GM04503 (cell line): Measurements from ENCODE around the gene EVI2A.
"Not testable (repeated sequence)": the region's sequence is repeated elsewhere in the genome, so short reads cannot be mapped to it uniquely, and the experiment has no call there.

Source experiments
- DNase-seq: peaks from one replicate; pipeline ENCODE4 v3.0.0-alpha.2; 2012; ENCODE audit warnings: low read depth

EVI2A gene

DNA sequence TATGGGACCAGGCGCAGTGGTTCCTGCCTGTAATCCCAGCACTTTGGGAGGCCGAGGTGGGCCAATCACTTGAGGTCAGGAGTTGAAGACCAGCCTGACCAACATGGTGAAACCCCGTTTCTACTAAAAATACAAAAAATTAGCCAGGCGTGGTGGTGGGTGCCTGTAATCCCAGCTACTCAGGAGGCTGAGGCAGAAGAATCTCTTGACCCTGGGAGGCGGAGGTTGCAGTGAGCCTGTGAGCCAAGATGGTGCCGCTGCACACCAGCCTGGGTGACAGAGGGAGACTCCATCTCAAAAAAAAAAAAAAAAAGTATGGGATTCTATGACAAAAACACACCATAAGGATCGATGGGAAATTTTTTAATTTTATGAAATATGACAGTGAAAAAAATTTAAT lies 9.2 kb downstream of the EVI2A start:
- not testable (repeated sequence) for DNase-seq

DNA sequence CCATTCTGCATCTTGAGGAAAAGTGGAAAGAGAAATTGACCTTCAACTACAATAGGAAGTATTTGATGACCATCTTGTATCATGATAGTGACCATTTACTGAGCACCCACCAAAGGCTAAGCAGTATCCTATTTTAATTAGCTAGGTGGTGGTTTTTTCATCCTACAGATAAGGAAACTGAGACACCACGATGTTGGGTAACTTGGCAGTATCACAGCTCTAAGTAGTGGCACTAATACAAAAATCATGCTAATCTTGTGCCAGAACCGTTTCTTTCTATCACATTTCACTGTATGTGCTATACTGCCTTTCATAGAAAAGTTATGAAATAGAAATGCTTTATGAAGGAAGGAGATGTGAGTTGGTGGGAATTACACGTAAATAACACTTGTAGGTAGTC lies 9.9 kb downstream of the EVI2A start:
- DNase-seq, result no peak

DNA sequence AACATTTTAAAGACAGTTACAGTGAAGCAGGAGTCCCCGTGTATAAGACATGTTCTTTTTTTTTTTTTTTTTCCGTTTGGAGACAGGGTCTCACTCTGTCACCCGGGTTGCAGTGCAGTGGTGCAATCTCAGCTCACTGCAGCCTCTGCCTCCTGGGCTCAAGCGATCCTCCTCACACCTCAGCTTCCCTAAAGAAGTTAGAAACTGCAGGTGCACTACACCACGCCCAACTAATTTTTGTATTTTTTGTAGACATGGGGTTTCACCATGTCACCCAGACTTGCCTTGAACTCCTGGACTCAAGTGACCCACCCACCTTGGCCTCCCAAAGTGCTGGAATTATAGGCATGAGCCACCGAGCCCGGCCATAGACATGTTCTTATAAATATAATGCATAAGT lies 10.5 kb downstream of the EVI2A start:
- DNase-seq, result no peak

DNA sequence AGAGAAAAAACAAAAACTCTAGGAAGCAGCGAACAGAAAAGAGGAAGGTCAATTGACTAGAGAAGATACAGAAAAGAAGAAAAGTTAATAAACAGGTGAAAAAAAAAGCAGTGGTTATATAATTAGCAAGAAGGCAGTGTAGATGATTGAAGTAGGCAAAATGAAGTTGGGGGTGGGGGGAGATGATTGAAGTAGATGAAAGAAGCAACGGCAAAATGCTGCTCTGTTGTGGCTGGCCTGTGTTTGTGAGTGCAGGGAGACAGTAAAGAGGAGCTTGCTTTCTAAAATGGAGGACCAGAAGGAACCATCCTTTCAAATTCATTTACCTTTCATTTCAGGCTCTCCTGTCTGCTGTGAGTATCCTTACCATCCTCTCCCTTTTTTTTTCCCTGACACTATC lies 11.2 kb downstream of the EVI2A start:
- no peak for DNase-seq

DNA sequence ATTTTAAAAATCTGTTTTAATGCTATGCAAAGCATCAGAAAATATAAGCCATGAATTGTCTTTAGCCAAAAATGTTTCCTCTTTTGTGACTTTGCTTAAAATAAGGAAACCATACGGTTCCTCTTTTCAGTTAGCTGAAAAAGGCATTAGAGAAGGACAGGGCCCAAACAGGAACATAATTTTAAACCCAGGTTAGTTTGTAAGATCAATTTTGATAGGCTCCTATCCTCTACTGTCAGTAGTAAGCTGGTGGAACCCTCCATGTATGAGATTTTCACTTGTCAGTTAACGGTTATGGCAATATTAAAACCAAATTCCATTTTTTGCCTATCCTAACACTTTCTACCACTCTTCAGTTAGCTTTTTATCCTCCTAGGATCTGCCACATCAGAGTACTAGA lies 11.9 kb downstream of the EVI2A start:
- no peak for DNase-seq

DNA sequence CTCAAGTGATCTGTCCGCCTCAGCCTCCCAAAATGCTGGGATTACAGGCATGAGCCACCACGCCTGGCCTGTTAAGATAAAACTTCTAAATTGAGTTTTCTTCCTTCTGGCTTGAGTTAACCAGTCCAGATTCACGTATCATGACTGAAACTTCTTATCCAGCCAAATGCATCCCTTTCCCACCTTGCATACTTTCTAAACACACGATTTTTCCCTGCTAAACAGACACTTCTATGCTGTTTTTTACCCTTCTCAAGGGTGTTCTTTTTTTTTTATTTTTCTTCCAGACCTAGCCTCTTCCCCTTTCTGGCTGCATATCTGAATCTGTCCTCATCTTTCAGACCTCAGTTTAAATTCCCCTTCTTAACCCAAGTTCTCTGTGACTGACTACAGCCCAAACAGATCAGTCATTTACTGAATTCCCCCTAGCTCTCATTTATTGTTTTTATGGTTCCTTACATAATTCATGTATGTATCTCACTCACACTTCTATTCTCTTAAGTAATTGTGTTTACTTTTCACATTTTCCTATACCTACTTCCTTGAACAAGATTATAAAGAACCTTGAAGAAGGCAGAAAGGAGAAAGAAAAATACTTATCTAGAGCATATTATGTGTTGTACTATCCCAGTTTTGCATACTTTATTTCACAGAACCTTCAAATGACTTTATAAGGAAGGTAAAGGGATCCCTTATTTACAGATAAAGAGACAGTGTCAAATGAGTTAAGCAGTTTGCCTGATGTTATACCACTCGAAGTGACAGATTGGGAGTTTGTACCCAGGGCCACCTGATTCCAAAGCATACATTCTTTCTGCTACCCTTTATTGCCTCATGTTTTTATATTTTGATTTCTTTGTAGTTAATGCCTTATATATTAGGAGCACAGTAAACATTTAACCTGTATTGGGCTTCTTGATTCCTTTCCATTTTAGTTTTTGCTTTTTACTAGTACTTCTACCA lies 12.8 kb downstream of the EVI2A start:
- DNase-seq, result no peak

DNA sequence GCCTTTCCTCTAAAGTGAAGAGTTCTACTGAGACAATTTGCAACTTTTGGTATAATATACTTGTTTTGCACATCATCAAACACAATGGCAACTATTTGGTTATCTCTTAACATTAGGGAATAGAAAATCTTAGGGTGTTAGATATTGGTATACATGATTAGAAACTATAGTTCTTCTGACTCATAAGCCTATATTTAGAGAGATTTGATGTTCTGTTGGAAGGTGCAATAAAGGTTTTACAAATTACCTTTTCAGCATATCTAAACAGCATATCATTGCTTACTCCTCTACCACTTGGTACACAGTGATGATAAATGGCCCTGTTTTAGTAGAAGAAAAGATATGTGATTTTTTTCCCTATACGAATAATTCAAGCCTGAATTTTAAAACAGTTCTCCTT lies 13.8 kb downstream of the EVI2A start:
- no peak for DNase-seq

DNA sequence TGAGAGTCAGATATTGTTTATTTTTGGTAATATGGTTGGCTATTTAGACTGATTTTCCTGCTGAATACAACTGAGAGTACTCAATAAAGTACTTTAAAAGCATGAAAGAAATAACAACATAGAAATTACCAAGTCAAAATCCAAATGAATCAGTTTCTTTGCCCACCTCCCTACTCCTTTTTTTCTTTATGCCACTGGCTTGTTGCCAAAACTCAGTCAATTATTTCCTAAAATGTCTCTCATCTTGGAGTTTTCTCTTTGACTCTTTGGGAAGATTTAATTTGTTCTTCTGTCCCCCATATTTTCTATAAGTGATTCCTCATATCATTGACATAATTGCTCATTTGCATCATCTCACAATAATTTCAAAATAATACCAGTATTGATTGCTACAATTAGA lies 21.8 kb downstream of the EVI2A start:
- DNase-seq, result no peak

DNA sequence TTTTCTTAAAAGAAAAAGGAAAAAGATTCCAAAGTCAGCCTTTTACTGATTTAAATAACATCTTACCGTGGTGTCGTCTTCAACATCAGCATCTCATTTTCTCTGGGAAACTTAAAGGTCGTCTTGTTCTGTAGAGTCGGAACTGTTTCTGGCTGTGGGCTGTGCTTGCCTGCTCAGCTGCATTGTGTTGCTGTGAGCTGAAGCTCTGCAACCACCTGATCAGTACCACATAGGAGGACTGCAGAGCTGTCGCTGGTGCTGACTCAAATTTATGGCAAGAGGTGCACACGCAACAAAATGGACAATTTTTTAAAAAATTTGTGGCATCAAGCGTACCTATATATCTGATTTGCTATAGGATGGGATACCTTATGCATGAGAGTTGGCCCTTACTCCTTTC lies 24.3 kb downstream of the EVI2A start, which contains the start of gene OMG:
OMG (minus strand) TSS at position 150 of the 400 bp plus-strand sequence. CDS start 908 bp downstream, outside the sequence.
- no peak for DNase-seq

DNA sequence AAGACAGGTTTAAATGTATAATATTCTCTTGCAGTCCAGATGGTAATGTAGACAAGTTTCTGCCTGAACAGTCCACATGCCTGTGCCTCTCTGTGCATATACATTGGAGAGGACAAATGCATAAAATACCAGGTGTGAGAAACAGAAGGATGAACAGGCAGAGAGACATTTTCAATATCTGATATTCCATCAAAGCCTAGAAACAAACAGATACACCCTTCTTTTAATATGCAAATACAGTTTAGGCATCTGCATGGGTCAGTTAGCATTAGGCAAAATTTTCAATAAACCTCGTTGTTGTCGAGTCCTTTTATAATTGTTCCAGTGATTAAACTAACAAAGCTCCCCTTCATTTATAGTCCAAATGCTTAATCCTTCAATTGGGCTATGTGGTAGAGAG lies 25.3 kb downstream of the EVI2A start:
- no peak for DNase-seq

DNA sequence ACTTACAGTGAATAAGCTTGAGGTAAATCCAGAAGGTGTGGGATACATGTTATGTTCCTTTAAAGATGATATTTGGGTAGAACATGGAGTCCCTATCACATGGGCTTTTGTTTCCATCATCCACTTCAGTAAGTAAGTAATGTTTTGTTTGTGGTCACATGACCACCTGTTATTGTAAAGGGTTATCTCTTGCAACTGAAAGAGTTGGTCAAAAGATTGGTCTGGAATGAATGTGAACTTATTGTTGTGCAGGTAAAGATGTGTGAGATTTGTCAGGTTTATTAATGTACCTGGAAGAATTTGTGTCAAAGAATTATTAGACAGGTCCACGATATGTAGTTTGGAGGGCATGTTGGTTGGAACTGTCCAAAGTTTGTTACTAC lies 25.9 kb downstream of the EVI2A start:
- DNase-seq, result no peak

DNA sequence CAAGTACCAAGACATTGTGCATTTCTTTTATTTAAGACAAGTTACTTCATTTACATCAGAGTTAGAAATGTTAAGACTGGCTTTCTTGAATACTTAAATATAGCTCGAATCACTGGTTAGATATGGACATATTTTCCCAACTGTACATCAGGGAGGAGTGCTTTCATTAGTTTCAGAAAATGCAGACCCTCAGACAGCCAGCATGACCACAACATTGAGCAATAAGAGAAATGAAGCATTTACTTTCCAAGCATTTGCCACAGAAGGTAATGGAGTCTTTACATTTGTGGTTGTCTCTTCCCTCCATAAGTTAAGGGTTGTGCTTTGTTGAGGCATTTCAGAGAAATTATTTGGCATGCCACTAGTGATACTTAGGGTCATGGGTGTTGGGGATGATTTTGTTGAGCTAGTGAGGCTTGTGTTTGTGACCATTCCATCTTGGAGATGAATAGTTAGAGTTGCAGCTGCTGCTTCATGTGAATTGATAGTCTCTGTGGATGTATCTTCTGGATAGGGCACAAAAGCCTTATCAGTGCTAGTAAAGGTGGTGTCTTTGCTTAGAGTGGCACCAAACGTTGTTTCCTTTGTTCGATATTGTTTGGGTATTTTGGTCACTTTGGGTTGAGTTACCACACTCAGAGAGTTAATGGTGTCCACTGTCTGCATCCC lies 26.5 kb downstream of the EVI2A start:
- DNase-seq, result no peak

DNA sequence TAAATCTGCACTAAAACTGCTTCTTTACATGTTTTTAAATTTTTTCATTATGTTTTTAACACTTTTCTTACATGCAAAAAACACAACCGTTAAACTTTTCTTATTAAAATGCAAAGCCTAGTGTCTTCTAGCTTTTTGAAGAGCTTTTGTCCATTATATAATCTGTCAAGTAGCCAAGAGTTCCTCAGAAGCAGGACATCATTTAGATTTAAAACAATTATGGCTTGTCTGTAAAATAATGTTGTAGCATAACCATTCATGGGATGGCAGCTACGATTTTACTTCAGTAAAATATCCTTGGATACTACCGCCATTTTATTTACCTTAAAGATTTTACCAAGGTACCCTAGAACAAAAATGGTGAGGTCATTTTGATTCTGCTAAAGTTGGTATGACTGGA lies 27.2 kb downstream of the EVI2A start:
- DNase-seq, result no peak

DNA sequence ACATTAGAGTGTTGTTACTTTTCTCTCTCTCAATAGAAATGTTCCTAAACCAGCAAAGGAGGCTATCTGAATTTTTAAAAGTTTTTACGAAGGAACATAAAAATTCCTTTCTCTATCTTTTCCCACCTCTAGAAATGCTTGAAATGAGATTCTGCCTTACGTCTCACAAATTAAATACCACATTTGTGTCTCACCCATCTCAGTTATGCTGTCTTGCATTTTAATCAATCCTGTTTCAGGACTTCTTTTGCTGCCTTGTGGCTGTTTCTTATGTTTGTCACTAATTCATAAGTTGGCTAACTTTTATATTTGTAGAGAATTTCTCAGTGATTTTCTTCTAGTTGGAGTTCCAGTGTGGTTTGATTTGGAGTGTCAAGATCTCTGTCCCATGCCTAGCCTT lies 27.8 kb downstream of the EVI2A start:
- no peak for DNase-seq

DNA sequence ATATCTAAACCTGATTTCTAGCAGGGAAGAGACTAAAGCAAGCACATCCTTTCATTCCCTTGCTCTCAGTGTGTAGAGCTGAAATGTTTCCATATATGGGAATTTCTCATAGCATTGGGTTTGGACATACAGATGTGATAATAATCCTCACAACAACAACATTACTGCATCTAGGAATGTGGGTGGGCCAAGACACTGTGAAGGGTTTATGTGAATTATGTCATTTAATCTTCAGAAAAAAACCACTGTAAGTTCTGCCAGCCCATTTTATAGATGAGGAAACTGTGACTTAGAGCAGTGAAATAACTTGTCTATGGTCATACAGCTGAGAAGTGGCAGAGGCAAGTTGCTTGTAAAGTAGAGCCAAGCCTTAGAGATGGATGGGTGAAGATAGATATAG lies 29.6 kb downstream of the EVI2A start:
- no peak for DNase-seq

DNA sequence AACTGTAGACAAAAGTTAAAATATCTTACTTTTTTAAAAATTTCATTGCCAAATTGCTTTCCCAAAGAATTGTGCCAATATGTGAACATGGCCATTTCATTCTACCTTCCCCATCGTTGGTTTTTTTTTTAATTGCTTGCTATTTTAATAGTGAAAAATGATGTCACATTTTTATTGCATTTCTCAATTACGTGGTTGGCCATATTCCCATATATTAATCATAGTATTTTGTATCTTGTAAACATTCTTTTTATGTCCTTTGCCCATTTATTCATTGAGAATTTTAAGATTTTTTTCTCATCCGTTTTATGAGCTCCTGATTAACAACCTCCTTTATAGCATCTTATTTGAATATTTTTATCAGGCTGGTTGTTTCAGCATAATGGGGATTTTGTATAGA lies 31.6 kb downstream of the EVI2A start:
- no peak for DNase-seq

DNA sequence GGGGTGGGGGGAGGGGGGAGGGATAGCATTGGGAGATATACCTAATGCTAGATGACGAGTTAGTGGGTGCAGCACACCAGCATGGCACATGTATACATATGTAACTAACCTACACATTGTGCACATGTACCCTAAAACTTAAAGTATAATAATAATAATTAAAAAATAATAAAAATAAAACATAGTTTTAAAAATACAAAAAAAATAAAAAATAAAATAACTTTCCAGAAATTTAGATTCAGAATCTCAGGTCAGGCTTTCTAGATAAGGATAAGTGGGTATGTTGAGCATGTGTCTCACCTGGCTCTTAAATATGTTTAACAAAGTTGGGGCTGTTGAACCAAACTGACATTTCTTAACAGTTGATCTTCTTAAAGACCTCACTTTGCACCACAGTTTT lies 33.5 kb downstream of the EVI2A start:
- DNase-seq, result not testable (repeated sequence)

DNA sequence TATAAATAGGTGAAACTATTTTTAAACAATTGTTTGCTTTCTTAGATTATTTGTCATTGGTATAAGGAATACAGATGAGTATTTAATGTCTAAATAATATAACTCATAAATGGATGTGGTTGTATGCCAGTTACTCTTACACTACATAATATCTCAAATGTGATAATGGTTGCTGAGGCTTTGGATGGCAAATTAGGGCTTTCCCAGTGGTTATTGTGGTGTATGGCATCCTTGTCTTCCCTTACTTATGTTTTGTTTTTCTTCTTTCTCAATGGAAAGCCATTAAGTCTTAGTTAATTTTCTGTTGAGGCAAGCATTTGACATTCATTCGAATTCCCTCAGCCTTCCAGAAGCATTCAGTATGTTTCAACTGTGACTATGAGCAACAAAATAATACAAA lies 34.8 kb downstream of the EVI2A start:
- no peak for DNase-seq

DNA sequence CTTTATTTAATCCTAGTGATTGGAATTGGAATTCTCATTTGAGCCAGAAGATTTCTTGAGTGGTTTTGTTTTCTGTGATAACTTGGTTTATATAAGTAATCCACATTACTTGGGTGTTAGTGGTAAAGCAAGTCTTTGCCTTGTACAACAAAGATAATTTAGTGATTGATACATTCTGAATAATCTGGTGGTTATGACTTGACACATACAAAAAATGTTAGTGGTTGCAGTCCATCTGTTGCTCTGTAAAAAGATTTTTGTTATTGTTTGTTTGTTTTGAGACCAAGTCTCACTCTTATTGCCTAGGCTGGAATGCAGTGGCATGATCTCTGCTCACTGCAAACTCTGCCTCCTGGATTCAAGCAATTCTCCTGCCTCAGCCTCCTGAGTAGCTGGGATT lies 37.6 kb downstream of the EVI2A start:
- DNase-seq, result no peak

DNA sequence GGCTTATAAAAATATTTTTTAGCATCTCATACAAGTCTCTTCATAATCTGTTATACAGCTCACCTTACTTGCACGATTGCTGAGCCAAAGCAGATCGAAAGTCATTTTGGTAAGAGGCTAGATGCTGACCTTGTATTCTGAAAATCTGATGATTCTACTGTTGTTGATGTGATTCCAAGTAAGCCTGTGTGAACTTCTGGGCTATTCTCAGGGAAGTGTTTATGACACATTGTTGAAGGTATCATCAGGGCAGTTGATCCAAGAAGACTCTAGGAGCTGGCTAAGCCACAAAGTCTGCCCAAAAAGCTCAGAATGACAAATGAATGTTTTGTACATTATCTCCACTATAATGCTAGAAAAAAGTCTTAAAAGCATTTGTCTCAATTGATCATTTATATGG lies 40.4 kb downstream of the EVI2A start:
- DNase-seq, result no peak

DNA sequence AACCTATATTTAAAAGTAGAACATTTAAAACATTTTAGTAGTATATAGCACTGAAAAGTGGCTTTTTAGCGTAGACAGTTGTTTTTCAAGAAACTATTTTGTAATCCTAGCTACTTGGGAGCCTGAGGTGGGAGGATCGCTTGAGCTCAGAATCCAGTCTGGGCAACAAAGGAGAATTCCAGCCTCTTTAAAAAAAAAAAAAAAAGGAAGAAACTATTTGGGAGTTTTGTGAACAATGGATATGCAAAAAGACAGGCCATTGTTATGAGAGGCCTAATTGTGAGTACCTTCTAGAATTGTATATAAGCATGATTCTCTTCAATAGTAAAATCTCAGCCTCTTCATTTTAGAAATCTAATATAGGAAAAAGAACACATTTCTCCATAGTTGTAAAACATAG lies 42.0 kb downstream of the EVI2A start:
- no peak for DNase-seq

DNA sequence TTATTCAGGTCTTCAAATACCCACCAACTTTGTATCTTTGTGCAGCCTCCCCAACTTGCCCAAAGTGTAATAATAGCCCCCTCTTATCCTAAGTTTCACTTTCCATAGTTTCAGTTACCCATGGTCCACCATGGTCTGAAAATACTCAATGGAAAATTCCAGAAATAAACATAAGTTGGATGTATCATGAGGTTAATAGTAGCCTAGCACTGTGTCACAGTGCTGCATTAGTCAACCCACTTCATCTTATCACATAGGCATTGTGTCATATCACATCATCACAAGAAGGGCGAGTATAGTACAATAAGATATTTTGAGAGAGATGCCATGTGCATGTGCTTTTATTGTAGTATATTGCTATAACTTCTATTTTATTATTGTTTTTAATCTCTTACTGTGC lies 46.3 kb downstream of the EVI2A start:
- no peak for DNase-seq

DNA sequence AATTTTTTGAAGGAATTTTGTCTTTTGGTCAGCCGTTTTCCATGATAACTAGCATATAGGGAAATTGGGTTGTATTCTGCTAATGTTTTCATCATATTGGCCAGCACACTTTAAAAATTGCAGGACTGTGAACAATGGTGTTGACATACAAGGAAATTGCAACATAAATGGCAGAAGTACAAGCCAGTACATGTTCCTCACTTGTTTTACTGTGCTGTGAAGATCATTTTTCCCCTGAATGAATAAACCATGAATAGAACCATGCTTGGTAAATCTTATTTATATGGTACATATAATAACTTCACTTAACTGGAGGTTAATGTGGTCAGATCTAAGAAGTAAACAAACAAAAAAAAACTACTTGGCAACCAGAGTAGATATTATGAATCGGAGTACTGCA lies 47.2 kb downstream of the EVI2A start:
- peak; percentile 55 for DNase-seq

DNA sequence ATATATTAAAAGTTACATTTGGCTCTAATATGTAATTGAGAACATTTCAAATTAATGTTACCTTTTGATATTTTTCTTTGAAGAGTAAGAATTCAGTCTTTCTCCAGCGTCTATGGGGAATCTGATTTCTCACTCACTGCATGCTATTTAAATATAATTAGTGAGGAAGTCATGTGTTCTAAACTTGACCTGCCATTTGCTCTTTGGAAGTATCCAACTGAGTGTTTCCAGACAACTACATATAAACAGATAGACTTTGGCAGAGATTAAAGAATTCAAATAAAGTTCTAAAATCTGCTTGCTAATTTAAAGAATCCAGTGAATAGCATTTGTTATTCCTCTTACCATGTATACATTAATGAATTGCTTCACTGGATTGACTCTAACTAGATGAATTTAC lies 47.9 kb downstream of the EVI2A start:
- DNase-seq, result no peak
